H1 (cell line): ENCODE data around the gene GLOD4. TPM values are rescaled to one million over a fixed set of nuclear protein-coding genes. Genes with fewer than 3 reads are reported as not detected.

Experiments used
- CTCF ChIA-PET: fragments of 300-600 bp; sonication (Branson Sonifier 250); formaldehyde crosslinking; loops from one replicate; lab custom pipeline; 2021; ENCODE audit not compliant: partially characterized antibody; lab: Charles Lee
- POLR2A ChIA-PET: fragments of 300-600 bp; sonication (Branson Sonifier 250); formaldehyde crosslinking; loops from one replicate; lab custom pipeline; 2021; ENCODE audit warnings: inconsistent platforms; ENCODE audit not compliant: partially characterized antibody; lab: Charles Lee
- DNase-seq, 2 experiments: peaks; one replicate each; pipeline versions ENCODE4 v3.0.0 to v3.0.0-alpha.2; 2010 to 2022; ENCODE audit warnings: low spot score in 2 of 2, low read depth in 1 of 2, mixed read lengths in 1 of 2
- FAIRE-seq: peaks from 2 replicates; lab custom pipeline; 2011; peaks lifted over from hg19 to GRCh38; lab: Jason Lieb, UNC
- H2AFZ ChIP-seq: 2 replicates; pipeline ENCODE4 v1.8.1; 2012; ENCODE audit warnings: low read length, inconsistent platforms
- H2AK5ac ChIP-seq: 2 replicates; pipeline ENCODE4 v1.6.1; 2013; ENCODE audit warnings: low read depth, low read length
- H2BK120ac ChIP-seq: replicated peaks from 2 replicates; pipeline ENCODE3; 2013; ENCODE audit warnings: low read depth, low read length, inconsistent platforms
- H2BK12ac ChIP-seq: 2 replicates; pipeline ENCODE4 v1.6.1; 2013; ENCODE audit warnings: low read depth, low read length
- H2BK15ac ChIP-seq: 2 replicates; pipeline ENCODE4 v1.6.1; 2013; ENCODE audit warnings: low read length
- H2BK20ac ChIP-seq: 2 replicates; pipeline ENCODE4 v1.6.1; 2013; ENCODE audit warnings: low read length
- H2BK5ac ChIP-seq: 2 replicates; pipeline ENCODE4 v1.6.1; 2013; ENCODE audit warnings: low read depth, low read length
- H3K14ac ChIP-seq: 2 replicates; pipeline ENCODE4 v1.6.1; 2013; ENCODE audit warnings: inconsistent platforms; ENCODE audit not compliant: insufficient read length
- H3K18ac ChIP-seq: 2 replicates; pipeline ENCODE4 v1.6.1; 2013; ENCODE audit warnings: low read length; ENCODE audit errors: extremely low read depth
- H3K23ac ChIP-seq: 2 replicates; pipeline ENCODE4 v1.6.1; 2013; ENCODE audit warnings: inconsistent platforms; ENCODE audit not compliant: insufficient read length
- H3K23me2 ChIP-seq: 2 replicates; pipeline ENCODE4 v1.6.1; 2013; ENCODE audit warnings: low read depth, low read length
- H3K27ac ChIP-seq: 2 replicates; pipeline ENCODE4 v1.6.1; 2011; ENCODE audit warnings: low read depth, low read length, inconsistent platforms
- H3K27me3 ChIP-seq, 4 experiments: replicated peaks in 1 of 4; 1 replicate in 1 of 4; 2 replicates in 3 of 4; pipeline versions ENCODE4 v1.6.1 to v1.8.1; 2011 to 2013; ENCODE audit warnings: low read length in 3 of 4, mild to moderate bottlenecking in 3 of 4, inconsistent platforms in 2 of 4, mixed read lengths in 2 of 4, moderate library complexity in 1 of 4; ENCODE audit not compliant: control insufficient read depth in 3 of 4, insufficient read depth in 3 of 4; ENCODE audit errors: extremely low read depth in 1 of 4
- H3K36me3 ChIP-seq, 4 experiments: 2 replicates each; pipeline versions ENCODE4 v1.6.1 to v1.8.1; 2011 to 2013; ENCODE audit warnings: mild to moderate bottlenecking in 4 of 4, low read length in 3 of 4, moderate library complexity in 2 of 4, control low read depth in 1 of 4, inconsistent platforms in 1 of 4; ENCODE audit not compliant: insufficient read depth in 4 of 4, control insufficient read depth in 2 of 4
- H3K4ac ChIP-seq: replicated peaks from 2 replicates; pipeline ENCODE3; 2013; ENCODE audit warnings: low read length, low read depth, mixed read lengths, inconsistent platforms; ENCODE audit not compliant: insufficient read length
- H3K4me1 ChIP-seq, 4 experiments: replicated peaks in 1 of 4; 1 replicate in 1 of 4; 2 replicates in 3 of 4; pipeline versions ENCODE4 v1.6.1 to v1.8.1; 2011 to 2013; ENCODE audit warnings: low read length in 3 of 4, inconsistent platforms in 2 of 4, mixed read lengths in 1 of 4; ENCODE audit not compliant: insufficient read depth in 4 of 4, control insufficient read depth in 3 of 4
- H3K4me2 ChIP-seq, 2 experiments: 2 replicates each; pipeline versions ENCODE4 v1.6.1 to v1.8.1; 2011 to 2013; ENCODE audit warnings: low read depth in 2 of 2, low read length in 2 of 2, control low read depth in 1 of 2, inconsistent platforms in 1 of 2, mild to moderate bottlenecking in 1 of 2; ENCODE audit not compliant: insufficient read depth in 1 of 2
- H3K4me3 ChIP-seq, 4 experiments: fragments of 200-600, 300-600 bp in 1 of 4; sonication (generic), shearing (Covaris generic), sonication (Bioruptor Twin) in 1 of 4; 2 replicates each; pipeline versions ENCODE4 v1.5.1 to v1.8.1; 2011 to 2016; ENCODE audit warnings: low read length in 4 of 4, low read depth in 3 of 4, control low read depth in 2 of 4, inconsistent platforms in 2 of 4, mild to moderate bottlenecking in 2 of 4, mixed read lengths in 1 of 4, moderate library complexity in 1 of 4; ENCODE audit not compliant: insufficient read depth in 2 of 4; ENCODE audit errors: extremely low read depth in 1 of 4
- H3K56ac ChIP-seq: replicated peaks from 2 replicates; pipeline ENCODE3; 2013; ENCODE audit warnings: low read depth, mild to moderate bottlenecking, mixed read lengths, low read length, inconsistent platforms; ENCODE audit not compliant: insufficient read length
- H3K79me1 ChIP-seq: 2 replicates; pipeline ENCODE4 v1.6.1; 2013; ENCODE audit warnings: low read depth, low read length, control low read depth
- H3K79me2 ChIP-seq, 2 experiments: 2 replicates each; pipeline versions ENCODE4 v1.6.1 to v1.8.1; 2012 to 2013; ENCODE audit warnings: low read length in 2 of 2, mild to moderate bottlenecking in 2 of 2, inconsistent platforms in 1 of 2; ENCODE audit not compliant: insufficient read depth in 2 of 2, control insufficient read depth in 1 of 2
- H3K9ac ChIP-seq, 4 experiments: replicated peaks in 1 of 4; 1 replicate in 1 of 4; 2 replicates in 3 of 4; pipeline versions ENCODE4 v1.6.1 to v1.8.1; 2011 to 2013; ENCODE audit warnings: low read depth in 3 of 4, low read length in 3 of 4, control low read depth in 2 of 4, mild to moderate bottlenecking in 2 of 4, moderate library complexity in 2 of 4, inconsistent platforms in 1 of 4; ENCODE audit errors: extremely low read depth in 1 of 4
- H3K9me3 ChIP-seq, 2 experiments: 2 replicates each; pipeline versions ENCODE4 v1.6.1 to v1.8.1; 2012 to 2013; ENCODE audit warnings: mild to moderate bottlenecking in 2 of 2, moderate library complexity in 2 of 2, control low read depth in 1 of 2, inconsistent platforms in 1 of 2, low read depth in 1 of 2, low read length in 1 of 2, mixed read lengths in 1 of 2; ENCODE audit not compliant: insufficient read depth in 2 of 2
- H4K20me1 ChIP-seq, 2 experiments: replicated peaks in 1 of 2; 2 replicates each; pipeline versions ENCODE3 to v1.8.1; 2011 to 2013; ENCODE audit warnings: inconsistent platforms in 2 of 2, low read length in 2 of 2, mild to moderate bottlenecking in 1 of 2; ENCODE audit not compliant: insufficient read depth in 2 of 2, control insufficient read depth in 1 of 2
- H4K5ac ChIP-seq: 2 replicates; pipeline ENCODE4 v1.6.1; 2013; ENCODE audit warnings: low read length, low read depth, mixed read lengths, inconsistent platforms; ENCODE audit not compliant: insufficient read length
- H4K8ac ChIP-seq: 2 replicates; pipeline ENCODE4 v1.8.0; 2013; ENCODE audit warnings: mild to moderate bottlenecking, moderate library complexity, low read length, inconsistent platforms; ENCODE audit not compliant: insufficient read depth; ENCODE audit errors: extremely low read depth
- H4K91ac ChIP-seq: replicated peaks from 2 replicates; pipeline ENCODE3; 2013; ENCODE audit warnings: low read length, mixed read lengths, inconsistent platforms; ENCODE audit not compliant: insufficient read length
- GTF2F1 ChIP-seq: IDR thresholded peaks from 2 replicates; pipeline ENCODE4 v1.6.1; 2012; ENCODE audit warnings: low read depth, low read length, improper control_type of control experiment, borderline replicate concordance
- NANOG ChIP-seq: IDR thresholded peaks from 2 replicates; pipeline ENCODE4 v1.6.1; 2011; ENCODE audit warnings: low read length, low read depth, mild to moderate bottlenecking, inconsistent platforms; ENCODE audit not compliant: insufficient read depth, poor library complexity, severe bottlenecking
- PHF8 ChIP-seq: fragments of 200-600 bp; sonication (generic); conservative IDR thresholded peaks from 2 replicates; pipeline ENCODE4 v1.7.1; 2012; ENCODE audit warnings: low read depth, mild to moderate bottlenecking, inconsistent platforms, low read length, moderate library complexity
- POLR2A ChIP-seq, 2 experiments: IDR thresholded peaks; 1 replicate in 1 of 2; 2 replicates in 1 of 2; pipeline ENCODE4 v1.6.1; 2011; ENCODE audit warnings: low read depth in 2 of 2, low read length in 2 of 2, mild to moderate bottlenecking in 2 of 2; ENCODE audit errors: control extremely low read depth in 1 of 2
- RFX5 ChIP-seq: IDR thresholded peaks from 2 replicates; pipeline ENCODE4 v1.6.1; 2011; ENCODE audit warnings: low read depth, low read length, improper control_type of control experiment, borderline replicate concordance
- SIN3A ChIP-seq, 2 experiments: IDR thresholded peaks in 1 of 2; conservative IDR thresholded peaks in 1 of 2; 2 replicates each; pipeline ENCODE4 v1.6.1; 2011 to 2012; ENCODE audit warnings: low read length in 2 of 2, improper control_type of control experiment in 1 of 2, low read depth in 1 of 2, mild to moderate bottlenecking in 1 of 2
- SIX5 ChIP-seq: IDR thresholded peaks from 2 replicates; pipeline ENCODE4 v1.6.1; 2011; ENCODE audit warnings: mild to moderate bottlenecking, low read depth, low read length
- SP1 ChIP-seq: IDR thresholded peaks from 2 replicates; pipeline ENCODE4 v1.6.1; 2011; ENCODE audit warnings: low read depth, low read length
- TEAD4 ChIP-seq: IDR thresholded peaks from 2 replicates; pipeline ENCODE4 v1.6.1; 2012; ENCODE audit warnings: low read depth, low read length, inconsistent platforms, mixed read lengths
- WGBS, 2 experiments: shearing (Covaris generic) in 1 of 2; methylation state at CpG; one replicate each; pipeline versions ENCODE4 v1.1.6 to v1.1.7; 2013 to 2015; ENCODE audit warnings: low lambda C conversion rate in 2 of 2, mixed read lengths in 2 of 2, inconsistent platforms in 1 of 2, low coverage in 1 of 2, missing lambda C conversion rate in 1 of 2; ENCODE audit not compliant: insufficient replicate concordance in 2 of 2, insufficient coverage in 1 of 2, insufficient read length in 1 of 2; ENCODE audit errors: extremely low coverage in 1 of 2, missing lambda C conversion rate in 1 of 2; 5-methylcytosine and 5-hydroxymethylcytosine counted together
- polyA plus RNA-seq, 7 experiments: library from polyadenylated mRNA; depleted of rRNA in 3 of 7; stranded (reverse) in 5 of 7; unstranded in 2 of 7; fragments of >200 nt in 5 of 7; fragments of 200-250 nt in 2 of 7; gene quantifications; 1 replicate in 5 of 7; 2 replicates in 1 of 7; 4 replicates in 1 of 7; pipeline versions ENCODE4 v1.2.1 to v1.2.3, GENCODE V29; 2011 to 2013; ENCODE audit warnings: missing spikeins in 2 of 7, mixed read lengths in 2 of 7
- total RNA-seq: library from RNA; stranded (reverse); fragmentation: NEBNext Ultra II Directional; extraction: Animal tissue kit (Norgen Biotek cat#: 25700); gene quantifications from 2 replicates; pipeline ENCODE4 v1.2.1, GENCODE V29; 2021
- TF ChIP-seq, protein P1 (sequence below): IDR thresholded peaks from 2 replicates; pipeline ENCODE4 v1.6.1; 2011; ENCODE audit warnings: low read depth, mild to moderate bottlenecking, low read length; ENCODE audit not compliant: insufficient read depth
- TF ChIP-seq, protein P2 (sequence below), 3 experiments: IDR thresholded peaks; 1 replicate in 2 of 3; 2 replicates in 1 of 3; pipeline versions ENCODE4 v1.5.1 to v1.6.1; 2011; ENCODE audit warnings: low read length in 3 of 3, mild to moderate bottlenecking in 3 of 3, inconsistent platforms in 2 of 3, low read depth in 1 of 3, moderate library complexity in 1 of 3; ENCODE audit not compliant: insufficient read depth in 1 of 3; ENCODE audit errors: control extremely low read depth in 1 of 3

The GLOD4 gene
- total and polyA plus RNA-seq, 2 of the 8 experiments (the other 6 are each of a cell fraction or from before 2014, with no cell fraction given): 36.8 to 81.3 TPM

DNA sequence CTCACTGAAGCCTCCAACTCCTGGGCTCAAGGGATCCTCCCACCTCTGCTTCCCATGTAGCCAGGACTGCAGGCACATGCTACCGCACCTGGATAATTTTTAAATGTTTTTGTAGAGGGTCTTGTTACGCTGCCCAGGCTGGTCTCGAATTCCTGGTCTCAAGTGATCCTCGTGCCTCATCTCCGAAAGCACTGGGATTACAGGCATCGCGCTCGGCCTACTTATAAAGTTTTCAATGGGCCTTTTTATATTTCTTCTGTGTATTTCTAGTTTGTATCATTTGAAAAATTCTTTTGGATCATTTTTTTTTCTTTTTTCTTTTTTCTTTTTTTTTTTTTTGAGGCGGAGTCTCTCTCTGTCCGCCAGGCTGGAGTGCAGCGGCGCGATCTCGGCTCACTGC lies 57.0 kb downstream of the GLOD4 start:
- H2AFZ ChIP-seq: no peak overlapping the region
- H3K27me3 ChIP-seq: no peaks in the 10 kb centered on the region
- FAIRE-seq (no peak), DNase-seq (no peak)
- no peak overlapping the region for H4K8ac ChIP-seq
- H2BK5ac ChIP-seq: no peak overlapping the region
- H3K9ac ChIP-seq: no peak overlapping the region
- no peak overlapping the region for H2BK12ac ChIP-seq
- H3K4me2 ChIP-seq: no peak overlapping the region; a peak in 1 of 4 replicates
- 0 out of 2 replicates have a peak, but pooled peaks cover 2% of the 10 kb centered on the region for H3K79me1 ChIP-seq
- H3K14ac ChIP-seq: no peak overlapping the region
- H2BK20ac ChIP-seq: no peak overlapping the region
- H3K18ac ChIP-seq: no peak overlapping the region
- no peak overlapping the region for H3K4ac ChIP-seq
- CTCF ChIA-PET: no interaction called here
- POLR2A ChIA-PET: interaction anchor here (1.3 kb wide), 1 partner anchor 13 kb away, joined by 4 read pairs; no protein-coding TSS in a partner anchor
- no peak overlapping the region for H2BK120ac ChIP-seq
- peaks cover 5 to 10% (median 10%) of the 10 kb centered on the region in 4 experiments; a peak in 6 of 7 replicates for H3K4me1 ChIP-seq
- no peak overlapping the region for H2AK5ac ChIP-seq
- no peaks in the 10 kb centered on the region for H3K9me3 ChIP-seq
- H3K23ac ChIP-seq: no peak overlapping the region
- H3K36me3 ChIP-seq: no peaks in the 10 kb centered on the region
- no peak overlapping the region for H4K5ac ChIP-seq
- no peak overlapping the region for H3K4me3 ChIP-seq
- H2BK15ac ChIP-seq: no peak overlapping the region
- H3K27ac ChIP-seq: no peak overlapping the region; the same call in 1 of the 2 replicates
- 98% methylated on average over 8 of the region's 14 CpGs; no CpG with 5 or more reads in 1 of the 2 experiments for WGBS, 2 experiments
- no peaks in the 10 kb centered on the region for H4K20me1 ChIP-seq
- H3K79me2 ChIP-seq: no peaks in the 10 kb centered on the region
- H3K56ac ChIP-seq: no peak overlapping the region
- H4K91ac ChIP-seq: no peak overlapping the region
- H3K23me2 ChIP-seq: no peaks in the 10 kb centered on the region
- TF ChIP-seq PHF8 (no peak), SP1 (no peak), TEAD4 (no peak), NANOG (no peak), POLR2A (IDR thresholded peaks at IDR 0.05; ENCODE audit: control extremely low read depth in 1 of 2, low read depth in 2 of 2, low read length in 2 of 2) (no peak), RFX5 (no peak), GTF2F1 (no peak), SIX5 (no peak), SIN3A (conservative IDR thresholded peaks at IDR 0.05 in 1 of 2, IDR thresholded peaks at IDR 0.05 in 1 of 2; ENCODE audit: low read depth in 1 of 2, low read length in 2 of 2) (no peak)
- TF ChIP-seq, protein P1, sequence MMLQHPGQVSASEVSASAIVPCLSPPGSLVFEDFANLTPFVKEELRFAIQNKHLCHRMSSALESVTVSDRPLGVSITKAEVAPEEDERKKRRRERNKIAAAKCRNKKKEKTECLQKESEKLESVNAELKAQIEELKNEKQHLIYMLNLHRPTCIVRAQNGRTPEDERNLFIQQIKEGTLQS: no peak
- TF ChIP-seq, protein P2, sequence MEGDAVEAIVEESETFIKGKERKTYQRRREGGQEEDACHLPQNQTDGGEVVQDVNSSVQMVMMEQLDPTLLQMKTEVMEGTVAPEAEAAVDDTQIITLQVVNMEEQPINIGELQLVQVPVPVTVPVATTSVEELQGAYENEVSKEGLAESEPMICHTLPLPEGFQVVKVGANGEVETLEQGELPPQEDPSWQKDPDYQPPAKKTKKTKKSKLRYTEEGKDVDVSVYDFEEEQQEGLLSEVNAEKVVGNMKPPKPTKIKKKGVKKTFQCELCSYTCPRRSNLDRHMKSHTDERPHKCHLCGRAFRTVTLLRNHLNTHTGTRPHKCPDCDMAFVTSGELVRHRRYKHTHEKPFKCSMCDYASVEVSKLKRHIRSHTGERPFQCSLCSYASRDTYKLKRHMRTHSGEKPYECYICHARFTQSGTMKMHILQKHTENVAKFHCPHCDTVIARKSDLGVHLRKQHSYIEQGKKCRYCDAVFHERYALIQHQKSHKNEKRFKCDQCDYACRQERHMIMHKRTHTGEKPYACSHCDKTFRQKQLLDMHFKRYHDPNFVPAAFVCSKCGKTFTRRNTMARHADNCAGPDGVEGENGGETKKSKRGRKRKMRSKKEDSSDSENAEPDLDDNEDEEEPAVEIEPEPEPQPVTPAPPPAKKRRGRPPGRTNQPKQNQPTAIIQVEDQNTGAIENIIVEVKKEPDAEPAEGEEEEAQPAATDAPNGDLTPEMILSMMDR (IDR thresholded peaks at IDR 0.05; ENCODE audit: control extremely low read depth in 1 of 3, insufficient read depth in 1 of 3, low read depth in 1 of 3, low read length in 3 of 3): no peak
